Transverse colon (tissue), 4 donors: Measurements from ENCODE around the gene CHCHD5.

Source experiments
- POLR2A ChIP-seq: fragments of 450-650 bp; IDR thresholded peaks from one replicate; pipeline ENCODE4 v1.6.1; 2016; ENCODE audit warnings: antibody characterized with exemption, mild to moderate bottlenecking, moderate library complexity
- POLR2AphosphoS5 ChIP-seq, 3 donors: sonication (generic); formaldehyde crosslinking; IDR thresholded peaks; one replicate each; pipeline ENCODE4 v1.6.1; 2016; ENCODE audit warnings: antibody characterized with exemption in 3 of 3
- TF ChIP-seq, protein P1 (sequence below), 5 experiments: fragments of 200-600 bp in 3 of 5; fragments of 450-650 bp in 2 of 5; sonication (generic) in 3 of 5; IDR thresholded peaks; 1 replicate in 2 of 5; 2 replicates in 3 of 5; pipeline ENCODE4 v1.5.1; 2016 to 2017; ENCODE audit warnings: antibody characterized with exemption in 5 of 5, inconsistent platforms in 3 of 5, mild to moderate bottlenecking in 2 of 5, moderate library complexity in 1 of 5

DNA sequence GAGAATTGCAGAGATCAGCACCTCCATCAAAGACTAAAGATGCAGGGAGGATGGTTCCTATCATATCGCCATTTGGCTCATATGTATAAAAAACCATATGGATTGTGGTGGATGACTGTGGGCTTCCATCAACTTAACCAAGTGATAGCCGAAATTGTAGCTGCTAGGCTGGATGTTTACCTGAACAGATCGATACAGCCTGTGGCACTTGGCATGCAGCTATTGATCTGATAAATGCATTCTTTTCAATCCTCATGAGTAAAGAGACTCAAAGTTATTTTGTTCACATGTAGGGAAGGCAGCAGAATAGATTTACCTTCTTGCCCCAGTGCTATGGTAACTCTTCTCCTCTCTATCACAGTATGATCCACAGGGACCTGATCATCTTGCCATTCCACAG lies 18.5 kb downstream of the CHCHD5 start:
- TF ChIP-seq POLR2A (no peak), POLR2AphosphoS5 (IDR thresholded peaks at IDR 0.05) (no peak)
- TF ChIP-seq, protein P1, sequence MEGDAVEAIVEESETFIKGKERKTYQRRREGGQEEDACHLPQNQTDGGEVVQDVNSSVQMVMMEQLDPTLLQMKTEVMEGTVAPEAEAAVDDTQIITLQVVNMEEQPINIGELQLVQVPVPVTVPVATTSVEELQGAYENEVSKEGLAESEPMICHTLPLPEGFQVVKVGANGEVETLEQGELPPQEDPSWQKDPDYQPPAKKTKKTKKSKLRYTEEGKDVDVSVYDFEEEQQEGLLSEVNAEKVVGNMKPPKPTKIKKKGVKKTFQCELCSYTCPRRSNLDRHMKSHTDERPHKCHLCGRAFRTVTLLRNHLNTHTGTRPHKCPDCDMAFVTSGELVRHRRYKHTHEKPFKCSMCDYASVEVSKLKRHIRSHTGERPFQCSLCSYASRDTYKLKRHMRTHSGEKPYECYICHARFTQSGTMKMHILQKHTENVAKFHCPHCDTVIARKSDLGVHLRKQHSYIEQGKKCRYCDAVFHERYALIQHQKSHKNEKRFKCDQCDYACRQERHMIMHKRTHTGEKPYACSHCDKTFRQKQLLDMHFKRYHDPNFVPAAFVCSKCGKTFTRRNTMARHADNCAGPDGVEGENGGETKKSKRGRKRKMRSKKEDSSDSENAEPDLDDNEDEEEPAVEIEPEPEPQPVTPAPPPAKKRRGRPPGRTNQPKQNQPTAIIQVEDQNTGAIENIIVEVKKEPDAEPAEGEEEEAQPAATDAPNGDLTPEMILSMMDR (IDR thresholded peaks at IDR 0.05): no peak
